H1 (cell line): Measurements from ENCODE around the gene PTPN9.

Experiments used
- CREB1 ChIP-seq: IDR thresholded peaks from 2 replicates; pipeline ENCODE4 v1.6.1; 2012; ENCODE audit warnings: inconsistent platforms
- EZH2 ChIP-seq: fragments of 200-600 bp; sonication (generic); IDR thresholded peaks from 2 replicates; pipeline ENCODE4 v1.7.1; 2012; ENCODE audit warnings: low read depth, mild to moderate bottlenecking, moderate library complexity, low read length, inconsistent platforms; ENCODE audit not compliant: severe bottlenecking
- HDAC2 ChIP-seq, 2 experiments: fragments of 300-600 bp in 1 of 2; sonication (generic) in 1 of 2; IDR thresholded peaks; 2 replicates each; pipeline ENCODE4 v1.6.1; 2011 to 2012; ENCODE audit warnings: low read depth in 2 of 2, low read length in 2 of 2, mild to moderate bottlenecking in 2 of 2, moderate library complexity in 2 of 2, borderline replicate concordance in 1 of 2, inconsistent platforms in 1 of 2
- JUND ChIP-seq: IDR thresholded peaks from 2 replicates; pipeline ENCODE4 v1.6.1; 2011; ENCODE audit warnings: mild to moderate bottlenecking, improper control_type of control experiment, low read length
- POLR2A ChIP-seq, 2 experiments: IDR thresholded peaks; 1 replicate in 1 of 2; 2 replicates in 1 of 2; pipeline ENCODE4 v1.6.1; 2011; ENCODE audit warnings: low read depth in 2 of 2, low read length in 2 of 2, mild to moderate bottlenecking in 2 of 2; ENCODE audit errors: control extremely low read depth in 1 of 2
- RAD21 ChIP-seq, 2 experiments: IDR thresholded peaks in 1 of 2; conservative IDR thresholded peaks in 1 of 2; 2 replicates each; pipeline ENCODE4 v1.6.1; 2011; ENCODE audit warnings: low read depth in 2 of 2, low read length in 2 of 2, improper control_type of control experiment in 1 of 2, inconsistent platforms in 1 of 2, mild to moderate bottlenecking in 1 of 2, moderate library complexity in 1 of 2
- RXRA ChIP-seq: IDR thresholded peaks from 2 replicates; pipeline ENCODE4 v1.6.1; 2011; ENCODE audit warnings: low read depth, mild to moderate bottlenecking, low read length, moderate library complexity; ENCODE audit not compliant: insufficient read depth
- TF ChIP-seq, protein P1 (sequence below): IDR thresholded peaks from 2 replicates; pipeline ENCODE4 v1.6.1; 2012; ENCODE audit warnings: inconsistent platforms
- TF ChIP-seq, protein P2 (sequence below), 3 experiments: IDR thresholded peaks; 1 replicate in 2 of 3; 2 replicates in 1 of 3; pipeline versions ENCODE4 v1.5.1 to v1.6.1; 2011; ENCODE audit warnings: low read length in 3 of 3, mild to moderate bottlenecking in 3 of 3, inconsistent platforms in 2 of 3, low read depth in 1 of 3, moderate library complexity in 1 of 3; ENCODE audit not compliant: insufficient read depth in 1 of 3; ENCODE audit errors: control extremely low read depth in 1 of 3

DNA sequence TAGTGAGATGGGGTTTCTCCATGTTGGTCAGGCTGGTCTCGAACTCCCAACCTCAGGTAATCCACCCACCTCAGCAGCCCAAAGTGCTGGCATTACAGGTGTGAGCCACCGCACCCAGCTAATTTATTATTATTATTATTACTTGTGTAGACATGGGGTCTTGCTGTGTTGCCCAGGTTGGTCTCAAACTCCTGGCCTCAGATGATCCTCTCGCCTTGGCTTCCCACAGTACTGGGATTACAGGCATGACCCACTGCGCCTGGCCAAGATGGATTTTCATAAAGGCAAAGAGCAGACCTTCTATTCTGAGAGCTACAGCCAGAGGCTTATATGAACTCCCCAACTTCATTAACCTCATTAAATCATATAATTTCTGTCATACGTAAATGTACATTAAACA, 17.2 kb downstream of the PTPN9 start:
- TF ChIP-seq, protein P1, sequence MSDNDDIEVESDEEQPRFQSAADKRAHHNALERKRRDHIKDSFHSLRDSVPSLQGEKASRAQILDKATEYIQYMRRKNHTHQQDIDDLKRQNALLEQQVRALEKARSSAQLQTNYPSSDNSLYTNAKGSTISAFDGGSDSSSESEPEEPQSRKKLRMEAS, result no peak
- TF ChIP-seq JUND (no peak), EZH2 (no peak), RAD21 (IDR thresholded peaks at IDR 0.05 in 1 of 2, conservative IDR thresholded peaks at IDR 0.05 in 1 of 2; ENCODE audit: low read depth in 2 of 2, low read length in 2 of 2) (no peak), RXRA (no peak), POLR2A (IDR thresholded peaks at IDR 0.05; ENCODE audit: control extremely low read depth in 1 of 2, low read depth in 2 of 2, low read length in 2 of 2) (no peak), CREB1 (no peak), HDAC2 (IDR thresholded peaks at IDR 0.05; ENCODE audit: borderline replicate concordance in 1 of 2, low read depth in 2 of 2, low read length in 2 of 2) (no peak)
- TF ChIP-seq, protein P2, sequence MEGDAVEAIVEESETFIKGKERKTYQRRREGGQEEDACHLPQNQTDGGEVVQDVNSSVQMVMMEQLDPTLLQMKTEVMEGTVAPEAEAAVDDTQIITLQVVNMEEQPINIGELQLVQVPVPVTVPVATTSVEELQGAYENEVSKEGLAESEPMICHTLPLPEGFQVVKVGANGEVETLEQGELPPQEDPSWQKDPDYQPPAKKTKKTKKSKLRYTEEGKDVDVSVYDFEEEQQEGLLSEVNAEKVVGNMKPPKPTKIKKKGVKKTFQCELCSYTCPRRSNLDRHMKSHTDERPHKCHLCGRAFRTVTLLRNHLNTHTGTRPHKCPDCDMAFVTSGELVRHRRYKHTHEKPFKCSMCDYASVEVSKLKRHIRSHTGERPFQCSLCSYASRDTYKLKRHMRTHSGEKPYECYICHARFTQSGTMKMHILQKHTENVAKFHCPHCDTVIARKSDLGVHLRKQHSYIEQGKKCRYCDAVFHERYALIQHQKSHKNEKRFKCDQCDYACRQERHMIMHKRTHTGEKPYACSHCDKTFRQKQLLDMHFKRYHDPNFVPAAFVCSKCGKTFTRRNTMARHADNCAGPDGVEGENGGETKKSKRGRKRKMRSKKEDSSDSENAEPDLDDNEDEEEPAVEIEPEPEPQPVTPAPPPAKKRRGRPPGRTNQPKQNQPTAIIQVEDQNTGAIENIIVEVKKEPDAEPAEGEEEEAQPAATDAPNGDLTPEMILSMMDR (IDR thresholded peaks at IDR 0.05; ENCODE audit: control extremely low read depth in 1 of 3, insufficient read depth in 1 of 3, low read depth in 1 of 3, low read length in 3 of 3), result no peak
